ENCODE data around the gene PTPRE.

PTPRE gene

GRCh38 chr10:128115356-128115755, 208.5 kb downstream of the PTPRE start:
- DNase-seq (ENCODE audit: extremely low read depth, low read depth), result no peak
- no peak for TF ChIP-seq CTCF (IDR thresholded peaks at IDR 0.05; ENCODE audit: low read depth, low read length)

GRCh38 chr10:128116187-128116586, 209.3 kb downstream of the PTPRE start:
- no peak for TF ChIP-seq CTCF (IDR thresholded peaks at IDR 0.05; ENCODE audit: low read depth, low read length)
- no peak for DNase-seq (ENCODE audit: extremely low read depth, low read depth)

GRCh38 chr10:128116851-128117615, 210.1 kb downstream of the PTPRE start:
- DNase-seq (ENCODE audit: extremely low read depth, low read depth), result no peak
- TF ChIP-seq CTCF (IDR thresholded peaks at IDR 0.05; ENCODE audit: low read depth, low read length), result no peak

GRCh38 chr10:128121750-128122412, 215.0 kb downstream of the PTPRE start:
- no peak for TF ChIP-seq CTCF (IDR thresholded peaks at IDR 0.05; ENCODE audit: low read depth, low read length)

GRCh38 chr10:128122931-128123330, 216.0 kb downstream of the PTPRE start:
- no peak for TF ChIP-seq CTCF (IDR thresholded peaks at IDR 0.05; ENCODE audit: low read depth, low read length)
- no peak for DNase-seq (ENCODE audit: extremely low read depth, low read depth)

More at GRCh38 chr10:128121750-128122412, 215.0 kb downstream of the PTPRE start:
- no peak for DNase-seq (ENCODE audit: extremely low read depth, low read depth)

- no peak for TF ChIP-seq CTCF (IDR thresholded peaks at IDR 0.05; ENCODE audit: low read depth, low read length)
- DNase-seq (ENCODE audit: extremely low read depth, low read depth), result no peak
These were observed 216.9 kb downstream of the PTPRE start for GRCh38 chr10:128123846-128124245.

- no peak for DNase-seq (ENCODE audit: extremely low read depth, low read depth)
- TF ChIP-seq CTCF (IDR thresholded peaks at IDR 0.05; ENCODE audit: low read depth, low read length), result no peak
These were observed 218.0 kb downstream of the PTPRE start for GRCh38 chr10:128124813-128125403.

Measured in AG09319 (cell line).